ENCODE measurements around the gene TMEM204.
A peak's percentile ranks its signal among the peaks of the same experiment; 100 is the strongest.

Gene TMEM204
- total RNA-seq: 15.4 to 35.2 (median 19.7) reads per million in 4 donors

GRCh38 chr16:1533443-1533951 lies at the start of gene TMEM204:
TMEM204 (plus strand) TSS chr16:1533666; CDS start chr16:1534276, 610 bp downstream.
- DNase-seq: peak in 1 of 5 donors; percentile 67

- DNase-seq: no peak
Measured at GRCh38 chr16:1485847-1486496, 47.5 kb upstream of the TMEM204 start.

GRCh38 chr16:1486551-1487390 lies 46.7 kb upstream of the TMEM204 start:
- DNase-seq: no peak

- no peak for DNase-seq
Measured at GRCh38 chr16:1487395-1488053, 45.9 kb upstream of the TMEM204 start.

- DNase-seq: no peak
Measured at GRCh38 chr16:1488054-1488601, 45.3 kb upstream of the TMEM204 start.

- DNase-seq: no peak
Measured at GRCh38 chr16:1488619-1489018, 44.8 kb upstream of the TMEM204 start, which contains the start of gene PTX4. PTX4 (minus strand) TSS chr16:1488944; CDS start chr16:1488909, 35 bp downstream.

GRCh38 chr16:1489077-1489476 lies 44.4 kb upstream of the TMEM204 start:
- no peak for DNase-seq

- no peak for DNase-seq
Measured at GRCh38 chr16:1491327-1491726, 42.1 kb upstream of the TMEM204 start.

- DNase-seq: no peak
Measured at GRCh38 chr16:1492082-1492922, 41.2 kb upstream of the TMEM204 start.

- DNase-seq: peak; percentile 77 to 88 (median 83)
Measured at GRCh38 chr16:1492923-1493745, 40.3 kb upstream of the TMEM204 start, which contains the start of gene TELO2. TELO2 (plus strand) TSS chr16:1493360; CDS start chr16:1494282, 922 bp downstream.

GRCh38 chr16:1493746-1494094 lies 39.7 kb upstream of the TMEM204 start:
- DNase-seq: no peak

- no peak for DNase-seq
Measured at GRCh38 chr16:1494129-1494640, 39.3 kb upstream of the TMEM204 start.

GRCh38 chr16:1494711-1495110 lies 38.8 kb upstream of the TMEM204 start:
- no peak for DNase-seq

- DNase-seq: no peak
Measured at GRCh38 chr16:1495211-1495888, 38.1 kb upstream of the TMEM204 start.

GRCh38 chr16:1495889-1496262 lies 37.6 kb upstream of the TMEM204 start:
- DNase-seq: no peak

- DNase-seq: no peak
Measured at GRCh38 chr16:1496464-1496863, 37.0 kb upstream of the TMEM204 start.

GRCh38 chr16:1497014-1497598 lies 36.4 kb upstream of the TMEM204 start:
- no peak for DNase-seq

- DNase-seq: no peak
Measured at GRCh38 chr16:1498899-1499676, 34.4 kb upstream of the TMEM204 start.

Data from T-helper 1 cell (primary cell).